Hematopoietic multipotent progenitor cell treated with erythropoietin and hydrocortisone succinate and interleukin-3 and kit ligand, for 17 days (in vitro differentiated cells): ENCODE measurements around the gene SGCE.

ENCODE experiments used
- DNase-seq: peaks from one replicate; pipeline ENCODE4 v3.0.0-alpha.2; 2015; ENCODE audit warnings: low spot score

SGCE gene

GRCh38 chr7:94621120-94621519 lies 34.8 kb downstream of the SGCE start:
- no peak for DNase-seq

- DNase-seq = no peak
Measured at GRCh38 chr7:94620703-94621118, 35.2 kb downstream of the SGCE start.

- DNase-seq = no peak
Measured at GRCh38 chr7:94618126-94618525, 37.8 kb downstream of the SGCE start.

- DNase-seq = no peak
Measured at GRCh38 chr7:94616855-94617254, 39.1 kb downstream of the SGCE start.

GRCh38 chr7:94615666-94616065 lies 40.3 kb downstream of the SGCE start:
- no peak for DNase-seq

GRCh38 chr7:94612661-94613060 lies 43.3 kb downstream of the SGCE start:
- DNase-seq = no peak

GRCh38 chr7:94612253-94612652 lies 43.7 kb downstream of the SGCE start:
- no peak for DNase-seq

GRCh38 chr7:94609561-94609960 lies 46.4 kb downstream of the SGCE start:
- DNase-seq = no peak

GRCh38 chr7:94605031-94605430 lies 50.9 kb downstream of the SGCE start:
- DNase-seq = no peak

- DNase-seq = no peak
Measured at GRCh38 chr7:94602181-94602580, 53.8 kb downstream of the SGCE start.

- no peak for DNase-seq
Measured at GRCh38 chr7:94600267-94600666, 55.7 kb downstream of the SGCE start.

GRCh38 chr7:94595717-94596116 lies 60.2 kb downstream of the SGCE start:
- no peak for DNase-seq

GRCh38 chr7:94594882-94595281 lies 61.1 kb downstream of the SGCE start:
- DNase-seq = no peak

GRCh38 chr7:94591176-94591575 lies 64.8 kb downstream of the SGCE start:
- DNase-seq = no peak

GRCh38 chr7:94590526-94591162 lies 65.3 kb downstream of the SGCE start:
- DNase-seq = no peak

- no peak for DNase-seq
Measured at GRCh38 chr7:94588075-94588474, 67.9 kb downstream of the SGCE start.

- DNase-seq = no peak
Measured at GRCh38 chr7:94584113-94584512, 71.8 kb downstream of the SGCE start.

GRCh38 chr7:94580601-94581000 lies 75.3 kb downstream of the SGCE start:
- DNase-seq = no peak

- DNase-seq = no peak
Measured at GRCh38 chr7:94579470-94579869, 76.5 kb downstream of the SGCE start.

GRCh38 chr7:94578614-94579013 lies 77.3 kb downstream of the SGCE start:
- no peak for DNase-seq

GRCh38 chr7:94577357-94577756 lies 78.6 kb downstream of the SGCE start:
- DNase-seq = no peak

GRCh38 chr7:94576316-94576715 lies 79.6 kb downstream of the SGCE start:
- no peak for DNase-seq

GRCh38 chr7:94575646-94576045 lies 80.3 kb downstream of the SGCE start:
- DNase-seq = no peak

GRCh38 chr7:94571816-94572215 lies 84.1 kb downstream of the SGCE start:
- no peak for DNase-seq

GRCh38 chr7:94567396-94567795 lies 88.5 kb downstream of the SGCE start:
- no peak for DNase-seq
